SK-N-SH (cell line): Measurements from ENCODE around the gene DHRS1.

ENCODE experiments used
- CTCF ChIP-seq: fragments of 200-600 bp; sonication (generic); IDR thresholded peaks from 2 replicates; pipeline ENCODE4 v1.6.1; 2017; ENCODE audit warnings: antibody characterized with exemption, mild to moderate bottlenecking, moderate library complexity
- EP300 ChIP-seq, 2 experiments: IDR thresholded peaks; 2 replicates each; pipeline versions ENCODE4 v1.4.0 to v1.6.1; 2012; ENCODE audit warnings: borderline replicate concordance in 1 of 2, low read depth in 1 of 2, low read length in 1 of 2
- TAF1 ChIP-seq: IDR thresholded peaks from 2 replicates; pipeline ENCODE4 v1.6.1; 2012; ENCODE audit warnings: low read depth, mild to moderate bottlenecking, low read length, moderate library complexity, borderline replicate concordance
- USF2 ChIP-seq: fragments of 150-350 bp; IDR thresholded peaks from 2 replicates; pipeline ENCODE4 v1.6.1; 2017; ENCODE audit warnings: antibody characterized with exemption, low read length, low read depth, borderline replicate concordance
- TF ChIP-seq, protein P1 (sequence below): IDR thresholded peaks from 2 replicates; pipeline ENCODE4 v1.4.0; 2012; ENCODE audit warnings: low read depth, borderline replicate concordance

GRCh38 chr14:24260780-24261157 lies 38.8 kb downstream of the DHRS1 start:
- TF ChIP-seq USF2 (no peak), CTCF (no peak), TAF1 (no peak), EP300 (IDR thresholded peaks at IDR 0.05; ENCODE audit: borderline replicate concordance in 1 of 2, low read depth in 1 of 2, low read length in 1 of 2) (no peak)
- TF ChIP-seq, protein P1, sequence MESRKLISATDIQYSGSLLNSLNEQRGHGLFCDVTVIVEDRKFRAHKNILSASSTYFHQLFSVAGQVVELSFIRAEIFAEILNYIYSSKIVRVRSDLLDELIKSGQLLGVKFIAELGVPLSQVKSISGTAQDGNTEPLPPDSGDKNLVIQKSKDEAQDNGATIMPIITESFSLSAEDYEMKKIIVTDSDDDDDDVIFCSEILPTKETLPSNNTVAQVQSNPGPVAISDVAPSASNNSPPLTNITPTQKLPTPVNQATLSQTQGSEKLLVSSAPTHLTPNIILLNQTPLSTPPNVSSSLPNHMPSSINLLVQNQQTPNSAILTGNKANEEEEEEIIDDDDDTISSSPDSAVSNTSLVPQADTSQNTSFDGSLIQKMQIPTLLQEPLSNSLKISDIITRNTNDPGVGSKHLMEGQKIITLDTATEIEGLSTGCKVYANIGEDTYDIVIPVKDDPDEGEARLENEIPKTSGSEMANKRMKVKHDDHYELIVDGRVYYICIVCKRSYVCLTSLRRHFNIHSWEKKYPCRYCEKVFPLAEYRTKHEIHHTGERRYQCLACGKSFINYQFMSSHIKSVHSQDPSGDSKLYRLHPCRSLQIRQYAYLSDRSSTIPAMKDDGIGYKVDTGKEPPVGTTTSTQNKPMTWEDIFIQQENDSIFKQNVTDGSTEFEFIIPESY, result no peak
